Measurements from ENCODE around the gene CANX. TPM values are rescaled to one million over a fixed set of nuclear protein-coding genes. Genes with fewer than 3 reads are reported as not detected.

CANX gene
- total and polyA plus RNA-seq, 9 donors: 176 to 688 (median 573) TPM

DNA sequence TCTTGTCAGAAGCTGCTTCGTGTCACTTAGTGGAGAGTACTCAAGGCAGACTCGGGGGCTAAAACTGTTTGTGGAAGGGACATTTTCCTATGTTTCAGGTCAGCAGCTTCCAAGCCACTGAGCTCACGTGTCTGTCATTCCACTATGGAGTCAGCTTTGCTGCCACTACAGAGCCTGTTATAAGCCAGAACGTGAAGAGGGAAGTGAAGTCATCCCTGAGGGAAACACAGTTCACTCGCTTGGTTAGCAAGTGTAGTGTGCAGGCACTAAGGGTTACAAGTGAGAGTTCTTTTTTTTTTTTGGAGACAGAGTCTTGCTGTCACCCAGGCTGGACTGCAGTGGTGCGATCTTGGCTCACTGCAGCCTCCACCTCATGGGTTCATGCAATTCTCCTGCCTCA lies 70.5 kb downstream of the CANX start:
- no peaks in the 10 kb centered on the region for H3K36me3 ChIP-seq
- H3K4me1 ChIP-seq (ENCODE audit: insufficient read depth): no peaks in the 10 kb centered on the region
- H3K27ac ChIP-seq: no peak overlapping the region
- WGBS, 3 donors: 81 to 88% (median 87%) methylated on average over 6 of the region's 6 CpGs
- TF ChIP-seq, protein P1, sequence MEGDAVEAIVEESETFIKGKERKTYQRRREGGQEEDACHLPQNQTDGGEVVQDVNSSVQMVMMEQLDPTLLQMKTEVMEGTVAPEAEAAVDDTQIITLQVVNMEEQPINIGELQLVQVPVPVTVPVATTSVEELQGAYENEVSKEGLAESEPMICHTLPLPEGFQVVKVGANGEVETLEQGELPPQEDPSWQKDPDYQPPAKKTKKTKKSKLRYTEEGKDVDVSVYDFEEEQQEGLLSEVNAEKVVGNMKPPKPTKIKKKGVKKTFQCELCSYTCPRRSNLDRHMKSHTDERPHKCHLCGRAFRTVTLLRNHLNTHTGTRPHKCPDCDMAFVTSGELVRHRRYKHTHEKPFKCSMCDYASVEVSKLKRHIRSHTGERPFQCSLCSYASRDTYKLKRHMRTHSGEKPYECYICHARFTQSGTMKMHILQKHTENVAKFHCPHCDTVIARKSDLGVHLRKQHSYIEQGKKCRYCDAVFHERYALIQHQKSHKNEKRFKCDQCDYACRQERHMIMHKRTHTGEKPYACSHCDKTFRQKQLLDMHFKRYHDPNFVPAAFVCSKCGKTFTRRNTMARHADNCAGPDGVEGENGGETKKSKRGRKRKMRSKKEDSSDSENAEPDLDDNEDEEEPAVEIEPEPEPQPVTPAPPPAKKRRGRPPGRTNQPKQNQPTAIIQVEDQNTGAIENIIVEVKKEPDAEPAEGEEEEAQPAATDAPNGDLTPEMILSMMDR (IDR thresholded peaks at IDR 0.05): no peak
- no peak for TF ChIP-seq POLR2A (IDR thresholded peaks at IDR 0.05)
- TF ChIP-seq EP300 (IDR thresholded peaks at IDR 0.05): no peak
- intact Hi-C loops (cut with DNase I): loop anchor here in 1 of 4 donors (10.0 kb wide), 1 partner anchor 136 kb away; the partner anchor contains the start of gene TBC1D9B
- DNase-seq: no peak
- H3K4me3 ChIP-seq: no peak overlapping the region
- no peaks in the 10 kb centered on the region for H3K9me3 ChIP-seq
- no peaks in the 10 kb centered on the region for H3K27me3 ChIP-seq

DNA sequence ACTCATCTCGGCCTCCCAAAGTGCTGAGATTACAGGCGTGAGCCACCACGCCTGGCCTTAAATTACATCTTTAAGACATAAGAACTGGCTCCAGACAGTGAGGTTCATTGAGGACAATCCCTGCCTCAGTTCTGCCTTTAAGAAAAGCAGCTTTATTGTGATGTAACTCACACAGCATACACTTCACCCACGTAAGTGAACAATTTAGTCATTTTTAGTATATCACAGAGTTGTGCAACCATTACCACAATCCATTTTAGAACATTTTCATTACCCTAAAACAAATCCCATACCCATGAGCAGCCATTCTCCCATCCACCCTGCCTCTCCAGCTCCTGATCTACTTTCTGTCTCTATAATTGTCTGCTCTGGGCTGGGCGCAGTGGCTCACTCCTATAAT lies 71.0 kb downstream of the CANX start:
- TF ChIP-seq EP300 (IDR thresholded peaks at IDR 0.05): no peak
- TF ChIP-seq POLR2A (IDR thresholded peaks at IDR 0.05): no peak
- TF ChIP-seq, protein P1 (IDR thresholded peaks at IDR 0.05): no peak
- 93 to 97% (median 96%) methylated on average over 5 of the region's 5 CpGs for WGBS, 3 donors
- no peak overlapping the region for H3K27ac ChIP-seq
- no peaks in the 10 kb centered on the region for H3K9me3 ChIP-seq
- DNase-seq: no peak
- no peaks in the 10 kb centered on the region for H3K36me3 ChIP-seq
- no peaks in the 10 kb centered on the region for H3K4me1 ChIP-seq (ENCODE audit: insufficient read depth)
- H3K4me3 ChIP-seq: no peak overlapping the region
- H3K27me3 ChIP-seq: no peaks in the 10 kb centered on the region
- intact Hi-C loops (cut with DNase I): loop anchor here in 1 of 4 donors (10.0 kb wide), 1 partner anchor 135 kb away; the partner anchor contains the start of gene TBC1D9B

DNA sequence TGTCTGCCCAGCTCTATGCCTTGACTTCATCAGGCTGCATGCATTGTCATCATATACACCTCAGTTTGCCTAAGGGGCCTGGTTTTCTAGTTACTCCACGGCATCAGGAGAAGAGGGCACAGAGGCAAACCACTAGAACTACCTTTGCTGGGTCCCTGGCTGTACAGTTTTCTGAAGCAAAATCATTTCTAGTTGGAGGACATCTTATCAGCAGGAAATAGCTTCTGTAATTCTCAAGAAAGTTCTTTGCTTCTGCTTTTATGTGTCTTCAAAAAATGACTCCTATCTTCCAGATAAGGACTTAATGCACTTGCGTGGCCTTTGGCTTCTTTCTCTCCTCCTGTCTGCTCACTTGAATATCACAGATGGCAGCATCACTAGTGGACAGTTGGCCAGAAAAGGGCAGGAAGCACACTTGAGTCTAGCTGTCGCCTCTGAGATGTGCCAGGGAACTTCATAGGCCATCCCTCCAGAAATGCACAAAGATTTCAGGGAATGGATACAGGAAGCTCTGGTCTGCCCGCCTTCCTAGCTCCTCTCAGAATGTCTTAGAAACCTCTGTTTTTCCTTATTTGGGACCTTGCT lies 72.6 kb downstream of the CANX start:
- H3K36me3 ChIP-seq: no peaks in the 10 kb centered on the region
- H3K4me1 ChIP-seq (ENCODE audit: insufficient read depth): no peaks in the 10 kb centered on the region
- no peak for DNase-seq
- no peaks in the 10 kb centered on the region for H3K27me3 ChIP-seq
- no peaks in the 10 kb centered on the region for H3K9me3 ChIP-seq
- no peak overlapping the region for H3K4me3 ChIP-seq
- intact Hi-C loops (cut with DNase I): no loop called here
- TF ChIP-seq POLR2A (IDR thresholded peaks at IDR 0.05) (no peak), EP300 (IDR thresholded peaks at IDR 0.05) (no peak)
- TF ChIP-seq, protein P1 (IDR thresholded peaks at IDR 0.05): no peak
- WGBS, 3 donors: 84 to 90% (median 89%) methylated on average over 4 of the region's 4 CpGs
- no peak overlapping the region for H3K27ac ChIP-seq

DNA sequence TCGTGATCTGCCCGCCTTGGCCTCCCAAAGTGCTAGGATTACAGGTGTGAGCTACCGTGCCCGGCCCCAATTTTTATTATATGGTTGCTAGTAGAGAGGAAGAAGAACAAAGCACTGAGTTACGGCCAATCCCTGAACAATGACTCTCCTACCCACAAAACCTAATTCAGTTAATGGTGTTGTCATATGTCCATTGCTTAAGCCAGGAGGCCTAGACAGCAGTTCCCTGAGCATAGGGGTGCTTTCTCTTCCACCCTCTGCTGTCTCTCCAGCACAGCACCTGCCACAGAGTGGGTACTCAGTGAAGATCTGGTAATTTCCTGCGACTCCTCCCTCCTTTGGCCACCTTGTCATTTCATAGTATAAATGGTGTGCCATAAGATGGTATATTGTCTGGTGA lies 73.6 kb downstream of the CANX start:
- H3K9me3 ChIP-seq: no peaks in the 10 kb centered on the region
- no peaks in the 10 kb centered on the region for H3K27me3 ChIP-seq
- 89 to 93% (median 91%) methylated on average over 6 of the region's 6 CpGs for WGBS, 3 donors
- intact Hi-C loops (cut with DNase I): no loop called here
- H3K27ac ChIP-seq: no peak overlapping the region
- no peak overlapping the region for H3K4me3 ChIP-seq
- no peaks in the 10 kb centered on the region for H3K36me3 ChIP-seq
- TF ChIP-seq, protein P1 (IDR thresholded peaks at IDR 0.05): no peak
- TF ChIP-seq POLR2A (IDR thresholded peaks at IDR 0.05) (no peak), EP300 (IDR thresholded peaks at IDR 0.05) (no peak)
- DNase-seq: no peak
- H3K4me1 ChIP-seq (ENCODE audit: insufficient read depth): no peaks in the 10 kb centered on the region

All from ovary (tissue), 9 donors.